ENCODE results near the gene RRBP1.

The RRBP1 gene

DNA sequence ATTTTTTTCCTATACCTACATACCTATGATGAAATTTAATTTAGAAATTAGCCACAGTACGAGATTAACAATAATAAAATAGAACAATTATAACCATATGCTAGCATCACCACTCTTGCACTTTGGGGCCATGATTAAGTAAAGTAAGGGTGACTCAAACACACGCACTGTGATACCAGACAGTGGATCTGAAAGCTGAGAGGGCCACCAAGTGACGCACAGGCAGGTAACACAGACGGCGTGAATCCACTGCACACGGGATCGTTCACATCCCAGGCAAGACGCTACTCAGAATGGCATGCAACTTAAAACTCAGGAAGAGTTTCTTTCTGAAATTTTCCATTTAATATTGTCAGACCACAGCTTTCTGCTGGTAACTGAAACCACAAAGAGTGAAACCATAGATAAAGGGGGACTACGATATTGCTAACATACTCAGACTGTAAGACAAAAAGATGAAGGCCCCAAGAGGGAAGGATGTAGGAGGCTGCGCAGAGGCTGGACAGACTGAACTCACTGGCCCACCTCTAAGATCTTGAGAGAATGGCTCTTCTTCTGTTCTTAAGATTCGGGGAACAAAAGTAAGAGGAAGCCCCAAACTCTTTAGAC is 17.9 kb downstream of the RRBP1 start:
- no peak for TF ChIP-seq CTCF (IDR thresholded peaks at IDR 0.05; ENCODE audit: insufficient read depth, low read depth, low read length, missing control alignments)
- no peak overlapping the region for H3K4me3 ChIP-seq (ENCODE audit: low read length)
- DNase-seq (ENCODE audit: low read depth) = no peak

- DNase-seq (ENCODE audit: low read depth) = no peak
- no peak overlapping the region for H3K4me3 ChIP-seq (ENCODE audit: low read length)
- TF ChIP-seq CTCF (IDR thresholded peaks at IDR 0.05; ENCODE audit: insufficient read depth, low read depth, low read length, missing control alignments) = no peak
These were observed 18.6 kb downstream of the RRBP1 start for GRCh38 chr20:17663486-17663885.

DNA sequence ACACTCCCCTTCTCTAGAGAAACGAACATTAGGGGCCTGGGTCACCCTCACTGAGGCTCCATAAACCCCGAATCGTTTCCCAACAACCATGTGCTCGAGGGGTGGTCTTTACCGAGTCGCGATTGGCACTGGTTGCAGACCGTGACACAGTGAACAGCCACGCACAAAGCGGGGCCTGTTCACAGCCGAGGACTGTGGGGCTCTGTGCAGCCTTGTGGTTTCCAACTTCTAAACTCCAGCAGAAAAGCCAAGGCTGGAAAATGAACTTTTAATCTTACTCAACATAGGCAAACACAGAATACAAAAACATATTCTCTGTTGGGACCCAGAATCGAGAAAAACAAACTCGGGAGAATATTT is 19.0 kb downstream of the RRBP1 start:
- DNase-seq (ENCODE audit: low read depth) = no peak
- TF ChIP-seq CTCF (IDR thresholded peaks at IDR 0.05; ENCODE audit: insufficient read depth, low read depth, low read length, missing control alignments) = no peak
- H3K4me3 ChIP-seq (ENCODE audit: low read length) = no peak overlapping the region

GRCh38 chr20:17662333-17663039 is 19.6 kb downstream of the RRBP1 start:
- no peak overlapping the region for H3K4me3 ChIP-seq (ENCODE audit: low read length)
- no peak for DNase-seq (ENCODE audit: low read depth)
- no peak for TF ChIP-seq CTCF (IDR thresholded peaks at IDR 0.05; ENCODE audit: insufficient read depth, low read depth, low read length, missing control alignments)

DNA sequence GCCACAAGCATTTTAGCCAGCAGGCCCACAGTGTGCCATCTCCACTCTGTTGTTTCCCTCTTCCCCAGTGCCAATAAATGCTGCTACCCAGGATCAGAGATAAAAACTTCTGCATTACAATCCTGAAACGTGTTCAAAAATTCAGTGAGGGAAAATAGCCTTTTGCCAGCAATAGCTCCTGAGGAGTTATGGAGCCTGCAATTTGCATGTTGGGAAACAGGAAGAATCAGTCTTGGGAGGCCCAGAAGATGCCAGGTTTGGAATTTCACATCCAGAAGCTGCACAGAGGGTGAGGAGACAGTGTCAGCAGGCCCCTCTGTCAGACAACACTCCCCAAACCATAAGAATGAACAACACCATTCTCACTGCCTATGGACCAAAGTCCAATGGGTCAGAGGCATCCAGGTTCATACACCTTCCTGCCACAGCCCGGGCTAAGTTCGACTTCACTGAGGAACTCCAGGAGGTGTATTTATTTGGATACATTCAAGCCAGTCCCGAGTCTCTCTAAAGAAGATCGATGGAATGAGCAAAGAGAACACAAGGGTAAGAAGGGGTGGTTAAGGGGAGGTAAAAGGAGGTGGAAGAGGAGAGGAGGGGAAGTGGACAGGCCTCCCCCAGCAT is 20.8 kb downstream of the RRBP1 start:
- no peak for DNase-seq (ENCODE audit: low read depth)
- no peak for TF ChIP-seq CTCF (IDR thresholded peaks at IDR 0.05; ENCODE audit: insufficient read depth, low read depth, low read length, missing control alignments)
- no peak overlapping the region for H3K4me3 ChIP-seq (ENCODE audit: low read length)

- no peak for TF ChIP-seq CTCF (IDR thresholded peaks at IDR 0.05; ENCODE audit: insufficient read depth, low read depth, low read length, missing control alignments)
- H3K4me3 ChIP-seq (ENCODE audit: low read length) = no peak overlapping the region
- no peak for DNase-seq (ENCODE audit: low read depth)
These were observed 21.4 kb downstream of the RRBP1 start for GRCh38 chr20:17660667-17661066.
